K562 (cell line): Measurements from ENCODE around the gene ZNF646. TPM values are rescaled to one million over a fixed set of nuclear protein-coding genes. Genes with fewer than 3 reads are reported as not detected.

ENCODE experiments used
- CAMTA2 ChIP-seq: fragments of 250-450 bp; sonication (Bioruptor Pico); conservative IDR thresholded peaks from 2 replicates; pipeline ENCODE4 v1.5.1; 2022
- CCNT2 ChIP-seq: IDR thresholded peaks from 2 replicates; pipeline ENCODE4 v1.6.1; 2011; ENCODE audit warnings: borderline replicate concordance, low read depth, mild to moderate bottlenecking, moderate library complexity, mixed read lengths, low read length; ENCODE audit not compliant: insufficient read length; ENCODE audit errors: extremely low read depth
- CHD4 ChIP-seq: fragments of 200-600 bp; sonication (generic); IDR thresholded peaks from 3 replicates; pipeline ENCODE4 v1.6.1; 2012; ENCODE audit warnings: low read depth, mild to moderate bottlenecking, mixed read lengths, low read length, inconsistent platforms; ENCODE audit not compliant: insufficient read depth, insufficient replicate concordance, poor library complexity, severe bottlenecking
- ELK1 ChIP-seq: sonication (generic); formaldehyde crosslinking; IDR thresholded peaks from 2 replicates; pipeline ENCODE4 v1.8.1; 2022; ENCODE audit warnings: missing genetic modification reagents
- KLF10 ChIP-seq: fragments of 250-450 bp; sonication (Bioruptor Pico); IDR thresholded peaks from 2 replicates; pipeline ENCODE4 v1.6.1; 2021; ENCODE audit warnings: matching md5 sums
- KLF6 ChIP-seq: fragments of 250-450 bp; sonication (Bioruptor Pico); IDR thresholded peaks from 2 replicates; pipeline ENCODE4 v1.4.0; 2020; ENCODE audit warnings: mild to moderate bottlenecking, moderate library complexity, borderline replicate concordance
- MCM3 ChIP-seq: fragments of 450-650 bp; IDR thresholded peaks from 2 replicates; pipeline ENCODE4 v1.6.1; 2016
- NFE2 ChIP-seq: IDR thresholded peaks from 2 replicates; pipeline ENCODE4 v1.6.1; 2014; ENCODE audit warnings: antibody characterized with exemption, low read depth
- RAD21 ChIP-seq, 2 experiments: fragments of 250-450 bp in 1 of 2; fragments of 450-650 bp in 1 of 2; sonication (Bioruptor Pico) in 1 of 2; formaldehyde crosslinking in 1 of 2; IDR thresholded peaks in 1 of 2; conservative IDR thresholded peaks in 1 of 2; 2 replicates each; pipeline versions ENCODE4 v1.4.0 to v1.8.0; 2020 to 2022; ENCODE audit warnings: mild to moderate bottlenecking in 2 of 2, moderate library complexity in 1 of 2
- SRSF7 ChIP-seq: fragments of 200-400 bp; formaldehyde crosslinking; optimal IDR thresholded peaks from 2 replicates; pipeline ENCODE3; 2017; ENCODE audit warnings: mild to moderate bottlenecking, low read depth, low read length
- ZFPM2 ChIP-seq: fragments of 250-450 bp; sonication (Bioruptor Pico); IDR thresholded peaks from 2 replicates; pipeline ENCODE4 v1.5.1; 2022; ENCODE audit warnings: mild to moderate bottlenecking
- ZNF3 ChIP-seq: fragments of 250-450 bp; sonication (Bioruptor Pico); IDR thresholded peaks from 2 replicates; pipeline ENCODE4 v1.5.0; 2021; ENCODE audit warnings: mild to moderate bottlenecking, moderate library complexity
- ZNF311 ChIP-seq: fragments of 250-450 bp; sonication (Bioruptor Pico); IDR thresholded peaks from 2 replicates; pipeline ENCODE4 v1.4.0; 2020; ENCODE audit warnings: mild to moderate bottlenecking, moderate library complexity
- ZNF407 ChIP-seq: fragments of 450-650 bp; IDR thresholded peaks from 2 replicates; pipeline ENCODE4 v1.6.1; 2016; ENCODE audit warnings: low read depth
- ZNF764 ChIP-seq: fragments of 250-450 bp; sonication (Bioruptor Pico); IDR thresholded peaks from 2 replicates; pipeline ENCODE4 v1.4.0; 2020; ENCODE audit warnings: low read depth, mild to moderate bottlenecking, moderate library complexity
- polyA plus RNA-seq, 8 experiments: library from polyadenylated mRNA; depleted of rRNA in 4 of 8; stranded (reverse) in 5 of 8; unstranded in 3 of 8; fragments of >200 nt; fragmentation: Nextera tagmentation in 2 of 8; fragmentation: Illumina TruSeq in 1 of 8; extraction: Ambion mirVana in 2 of 8; extraction: Trizol in 1 of 8; gene quantifications; 2 replicates each; pipeline versions ENCODE4 v1.2.1 to v1.2.3, GENCODE V29; 2011 to 2014; ENCODE audit warnings: inconsistent platforms in 1 of 8, missing spikeins in 1 of 8
- total RNA-seq, 7 experiments: library from RNA; depleted of rRNA in 6 of 7; stranded (reverse); fragments of >200 nt in 6 of 7; fragmentation: Illumina TruSeq in 2 of 7; extraction: Trizol in 2 of 7; gene quantifications; 2 replicates each; pipeline versions ENCODE4 v1.2.1 to v1.2.3, GENCODE V29; 2011 to 2021; ENCODE audit warnings: low replicate concordance in 1 of 7
- TF ChIP-seq, protein P1 (sequence below): sonication (generic); formaldehyde crosslinking; IDR thresholded peaks from 2 replicates; pipeline ENCODE4 v1.8.1; 2023; ENCODE audit warnings: mild to moderate bottlenecking, missing genetic modification reagents

The ZNF646 gene
- total and polyA plus RNA-seq, 9 of the 15 experiments (the other 6 are each of a cell fraction or from before 2014, with no cell fraction given): 0.08 to 20.6 (median 8.0) TPM

DNA sequence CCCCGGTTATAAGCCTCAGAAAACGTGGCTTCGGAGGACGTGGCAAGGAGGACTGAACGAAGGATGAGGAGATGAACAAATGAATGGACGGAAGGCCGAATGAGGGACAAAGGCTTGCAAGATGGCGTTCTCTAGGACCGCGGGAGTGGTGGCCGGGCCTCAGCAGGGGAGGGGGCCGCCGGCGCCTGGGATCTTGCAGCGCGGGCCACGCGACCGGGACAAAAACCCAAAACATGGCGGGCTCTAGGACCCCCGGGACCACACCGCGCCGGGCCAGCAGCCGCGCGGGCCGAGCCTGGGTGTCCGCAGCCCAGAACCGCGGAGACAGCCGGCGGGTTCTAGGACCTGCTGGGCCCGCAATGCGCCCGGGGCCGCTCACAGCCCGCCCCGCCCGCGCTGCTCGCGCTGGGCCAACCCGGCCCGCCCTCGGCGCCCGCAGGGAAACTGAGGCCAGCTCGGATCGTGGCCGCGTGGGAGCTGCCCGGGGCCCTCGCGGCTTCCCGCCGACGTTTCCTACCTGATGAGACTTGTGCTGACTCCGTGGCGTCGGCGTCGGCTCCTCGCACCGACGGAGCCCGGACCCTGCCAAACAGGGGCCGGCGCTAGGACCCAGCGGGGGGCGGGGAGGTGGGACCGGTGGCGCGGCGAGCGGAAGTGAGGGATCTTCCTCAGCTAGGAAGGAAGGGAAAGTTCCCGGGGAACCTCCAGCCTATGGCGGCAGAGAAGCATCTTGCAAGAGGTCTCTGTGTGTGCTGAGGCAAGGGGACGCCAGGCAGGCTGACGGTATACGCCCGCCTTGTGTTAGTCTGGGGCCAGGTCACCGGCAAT, 866 bp upstream of the ZNF646 start (continued):
- TF ChIP-seq ZNF311 (no peak), KLF10 (CRISPR knock-in tag) (no peak), KLF6 (CRISPR knock-in tag) (no peak), ZFPM2 (no peak), CCNT2 (peak; percentile 53), ZNF764 (CRISPR knock-in tag) (no peak), ZNF3 (CRISPR knock-in tag) (no peak), NFE2 (no peak; the same call in 1 of the 2 replicates), CHD4 (no peak), SRSF7 (no peak), CAMTA2 (CRISPR knock-in tag) (no peak), ELK1 (CRISPR knock-in tag) (no peak), ZNF407 (peak; percentile 49; the same call in 1 of the 2 replicates), MCM3 (no peak), RAD21 (CRISPR knock-in tag; conservative IDR thresholded peaks at IDR 0.05 in 1 of 2, IDR thresholded peaks at IDR 0.05 in 1 of 2) (no peak; a peak in 1 of 4 replicates)
- TF ChIP-seq, protein P1, sequence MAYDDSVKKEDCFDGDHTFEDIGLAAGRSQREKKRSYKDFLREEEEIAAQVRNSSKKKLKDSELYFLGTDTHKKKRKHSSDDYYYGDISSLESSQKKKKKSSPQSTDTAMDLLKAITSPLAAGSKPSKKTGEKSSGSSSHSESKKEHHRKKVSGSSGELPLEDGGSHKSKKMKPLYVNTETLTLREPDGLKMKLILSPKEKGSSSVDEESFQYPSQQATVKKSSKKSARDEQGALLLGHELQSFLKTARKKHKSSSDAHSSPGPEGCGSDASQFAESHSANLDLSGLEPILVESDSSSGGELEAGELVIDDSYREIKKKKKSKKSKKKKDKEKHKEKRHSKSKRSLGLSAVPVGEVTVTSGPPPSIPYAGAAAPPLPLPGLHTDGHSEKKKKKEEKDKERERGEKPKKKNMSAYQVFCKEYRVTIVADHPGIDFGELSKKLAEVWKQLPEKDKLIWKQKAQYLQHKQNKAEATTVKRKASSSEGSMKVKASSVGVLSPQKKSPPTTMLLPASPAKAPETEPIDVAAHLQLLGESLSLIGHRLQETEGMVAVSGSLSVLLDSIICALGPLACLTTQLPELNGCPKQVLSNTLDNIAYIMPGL (CRISPR knock-in tag): peak; percentile 60; the same call in 1 of the 2 replicates
